Nephron progenitor cell (in vitro differentiated cells): ENCODE measurements around the gene NOP56.

Source experiments
- DNase-seq: peaks from one replicate; pipeline ENCODE4 v3.0.0; 2021
- H3K27ac Mint-ChIP-seq: 2 replicates; pipeline ENCODE4 v1.8.0; 2021; ENCODE audit warnings: mild to moderate bottlenecking, moderate library complexity, mixed read lengths
- H3K27me3 Mint-ChIP-seq: 2 replicates; pipeline ENCODE4 v1.8.0; 2021; ENCODE audit warnings: mild to moderate bottlenecking, low read depth, mixed read lengths; ENCODE audit not compliant: poor library complexity
- H3K36me3 Mint-ChIP-seq: 2 replicates; pipeline ENCODE4 v1.8.0; 2021; ENCODE audit warnings: low read depth, mixed read lengths
- H3K4me1 Mint-ChIP-seq: 2 replicates; pipeline ENCODE4 v1.8.0; 2021; ENCODE audit warnings: mixed read lengths
- H3K4me3 Mint-ChIP-seq: 2 replicates; pipeline ENCODE4 v1.8.0; 2021; ENCODE audit warnings: mild to moderate bottlenecking, moderate library complexity, mixed read lengths
- H3K9me3 Mint-ChIP-seq: 2 replicates; pipeline ENCODE4 v1.8.0; 2021; ENCODE audit warnings: mild to moderate bottlenecking, moderate library complexity, mixed read lengths
- TF ChIP-seq, protein P1 (sequence below): fragments of 200-600 bp; sonication (generic); IDR thresholded peaks from 2 replicates; pipeline ENCODE4 v1.5.0; 2021; ENCODE audit warnings: antibody characterized with exemption

The NOP56 gene

DNA sequence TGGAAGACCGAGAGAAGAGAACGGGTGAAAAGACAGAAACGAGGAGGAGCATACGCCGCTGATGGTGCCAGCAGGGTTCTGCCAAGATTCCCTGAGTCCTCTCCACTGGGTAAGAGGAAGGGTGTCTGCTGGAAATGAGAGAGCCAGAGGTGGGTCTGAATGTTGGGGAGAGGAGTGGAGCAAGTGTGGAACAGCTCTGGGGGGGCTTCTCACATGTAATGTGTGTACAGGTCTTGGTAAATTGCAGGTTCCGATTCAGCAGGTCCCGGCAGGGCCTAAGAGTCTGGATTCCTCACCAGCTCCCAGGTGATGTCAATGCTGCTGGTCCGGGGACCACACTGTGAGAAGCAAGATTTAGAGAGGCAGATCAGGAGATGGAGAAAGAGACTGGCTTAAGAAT, 38.7 kb downstream of the NOP56 start:
- no peaks in the 10 kb centered on the region for H3K36me3 Mint-ChIP-seq
- TF ChIP-seq, protein P1, sequence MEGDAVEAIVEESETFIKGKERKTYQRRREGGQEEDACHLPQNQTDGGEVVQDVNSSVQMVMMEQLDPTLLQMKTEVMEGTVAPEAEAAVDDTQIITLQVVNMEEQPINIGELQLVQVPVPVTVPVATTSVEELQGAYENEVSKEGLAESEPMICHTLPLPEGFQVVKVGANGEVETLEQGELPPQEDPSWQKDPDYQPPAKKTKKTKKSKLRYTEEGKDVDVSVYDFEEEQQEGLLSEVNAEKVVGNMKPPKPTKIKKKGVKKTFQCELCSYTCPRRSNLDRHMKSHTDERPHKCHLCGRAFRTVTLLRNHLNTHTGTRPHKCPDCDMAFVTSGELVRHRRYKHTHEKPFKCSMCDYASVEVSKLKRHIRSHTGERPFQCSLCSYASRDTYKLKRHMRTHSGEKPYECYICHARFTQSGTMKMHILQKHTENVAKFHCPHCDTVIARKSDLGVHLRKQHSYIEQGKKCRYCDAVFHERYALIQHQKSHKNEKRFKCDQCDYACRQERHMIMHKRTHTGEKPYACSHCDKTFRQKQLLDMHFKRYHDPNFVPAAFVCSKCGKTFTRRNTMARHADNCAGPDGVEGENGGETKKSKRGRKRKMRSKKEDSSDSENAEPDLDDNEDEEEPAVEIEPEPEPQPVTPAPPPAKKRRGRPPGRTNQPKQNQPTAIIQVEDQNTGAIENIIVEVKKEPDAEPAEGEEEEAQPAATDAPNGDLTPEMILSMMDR, result no peak
- no peak overlapping the region for H3K27ac Mint-ChIP-seq
- H3K9me3 Mint-ChIP-seq, result peaks cover 6% of the 10 kb centered on the region
- peaks cover 53% of the 10 kb centered on the region for H3K4me1 Mint-ChIP-seq
- peak overlapping the region; percentile 96 for H3K4me3 Mint-ChIP-seq
- no peak for DNase-seq
- H3K27me3 Mint-ChIP-seq, result peaks cover 87% of the 10 kb centered on the region

DNA sequence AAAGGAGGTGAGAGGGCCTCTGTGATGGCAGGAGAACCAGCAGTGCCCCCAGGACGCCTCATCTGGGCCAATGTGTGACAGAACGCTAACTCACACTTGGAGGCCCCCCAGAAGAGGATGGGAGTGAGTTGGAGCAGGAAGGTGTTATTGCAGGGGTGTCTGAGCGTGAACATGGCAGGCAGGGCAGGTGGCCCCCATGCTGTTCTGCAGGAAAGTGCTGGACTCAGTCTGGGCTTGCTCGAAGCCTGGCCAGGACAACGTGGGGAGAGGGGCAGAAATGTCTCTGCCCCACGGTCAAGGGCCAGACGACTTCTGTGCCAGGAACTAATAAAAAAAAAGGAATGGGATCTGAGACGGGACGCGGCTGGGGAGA, 39.2 kb downstream of the NOP56 start:
- no peaks in the 10 kb centered on the region for H3K36me3 Mint-ChIP-seq
- H3K4me3 Mint-ChIP-seq, result peak overlapping the region; percentile 96
- peaks cover 87% of the 10 kb centered on the region for H3K27me3 Mint-ChIP-seq
- peaks cover 6% of the 10 kb centered on the region for H3K9me3 Mint-ChIP-seq
- TF ChIP-seq, protein P1, result no peak
- H3K27ac Mint-ChIP-seq, result no peak overlapping the region
- H3K4me1 Mint-ChIP-seq, result peaks cover 53% of the 10 kb centered on the region
- no peak for DNase-seq

- TF ChIP-seq, protein P1, result no peak
- peak within 1 kb of the TSS; percentile 49 for H3K27ac Mint-ChIP-seq
- DNase-seq, result peak; percentile 75
- peaks cover 6% of the 10 kb centered on the region for H3K9me3 Mint-ChIP-seq
- peaks cover 53% of the 10 kb centered on the region for H3K4me1 Mint-ChIP-seq
- H3K36me3 Mint-ChIP-seq, result no peaks in the 10 kb centered on the region
- H3K27me3 Mint-ChIP-seq, result peaks cover 87% of the 10 kb centered on the region
- peak within 1 kb of the TSS; percentile 96 for H3K4me3 Mint-ChIP-seq
Measured at GRCh38 chr20:2692036-2692885, 39.8 kb downstream of the NOP56 start, which contains the start of gene EBF4. Gene EBF4 (plus strand): TSS chr20:2692780. CDS start chr20:2693646, 866 bp downstream.

- Mint-ChIP-seq H3K4me3 (no peak overlapping the region), H3K9me3 (peaks cover 6% of the 10 kb centered on the region), H3K4me1 (peaks cover 47% of the 10 kb centered on the region), H3K27me3 (peaks cover 87% of the 10 kb centered on the region), H3K36me3 (no peaks in the 10 kb centered on the region), H3K27ac (no peak overlapping the region)
- TF ChIP-seq, protein P1, result no peak
- peak; percentile 58 for DNase-seq
Measured at GRCh38 chr20:2692886-2693285, 40.5 kb downstream of the NOP56 start.

DNA sequence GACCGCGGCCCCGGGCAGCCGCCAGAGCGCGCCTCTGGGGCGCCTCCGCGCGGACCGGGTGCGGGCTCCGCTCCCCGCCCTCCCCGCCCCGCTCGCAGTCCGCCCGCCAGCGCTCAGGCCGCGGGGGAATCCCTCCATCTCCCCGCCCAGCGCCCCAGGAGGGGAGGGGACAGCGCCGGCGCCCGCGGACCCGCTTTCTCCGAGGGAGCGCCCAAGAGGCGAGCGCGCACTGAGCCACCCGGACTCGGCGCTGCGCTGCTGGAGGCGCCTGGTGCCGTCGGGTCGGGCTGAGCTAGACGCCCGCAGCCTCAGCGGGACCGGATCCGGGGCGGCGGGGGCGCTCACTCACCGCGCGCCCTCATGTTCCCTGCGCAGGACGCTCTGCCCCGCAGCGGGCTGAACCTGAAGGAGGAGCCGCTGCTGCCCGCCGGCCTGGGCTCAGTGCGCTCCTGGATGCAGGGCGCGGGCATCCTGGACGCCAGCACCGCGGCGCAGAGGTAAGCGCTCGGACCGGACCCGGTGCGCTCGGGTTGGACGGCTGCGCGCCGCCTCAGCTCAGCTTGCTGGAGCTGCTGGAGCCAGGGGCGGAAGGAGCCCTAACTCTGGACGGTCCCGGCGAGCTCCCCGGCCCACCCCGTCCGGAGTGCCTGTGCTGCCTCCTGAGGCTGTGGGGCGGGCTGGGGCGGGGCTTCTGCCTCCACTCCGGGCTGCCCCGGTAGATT, 41.0 kb downstream of the NOP56 start:
- Mint-ChIP-seq H3K9me3 (peaks cover 6% of the 10 kb centered on the region), H3K4me1 (peaks cover 41% of the 10 kb centered on the region), H3K27me3 (peaks cover 85% of the 10 kb centered on the region), H3K36me3 (no peaks in the 10 kb centered on the region), H3K4me3 (peak overlapping the region; percentile 57), H3K27ac (no peak overlapping the region)
- TF ChIP-seq, protein P1, result no peak
- DNase-seq, result peak; percentile 67
